ENCODE results near the gene QKI. TPM values are rescaled to one million over a fixed set of nuclear protein-coding genes. Genes with fewer than 3 reads are reported as not detected.
"Not testable (repeated sequence)": the region's sequence is repeated elsewhere in the genome, so short reads cannot be mapped to it uniquely, and the experiment has no call there.

QKI gene
- total RNA-seq, 4 donors from 2014 or later: 229 to 300 (median 263) TPM

DNA sequence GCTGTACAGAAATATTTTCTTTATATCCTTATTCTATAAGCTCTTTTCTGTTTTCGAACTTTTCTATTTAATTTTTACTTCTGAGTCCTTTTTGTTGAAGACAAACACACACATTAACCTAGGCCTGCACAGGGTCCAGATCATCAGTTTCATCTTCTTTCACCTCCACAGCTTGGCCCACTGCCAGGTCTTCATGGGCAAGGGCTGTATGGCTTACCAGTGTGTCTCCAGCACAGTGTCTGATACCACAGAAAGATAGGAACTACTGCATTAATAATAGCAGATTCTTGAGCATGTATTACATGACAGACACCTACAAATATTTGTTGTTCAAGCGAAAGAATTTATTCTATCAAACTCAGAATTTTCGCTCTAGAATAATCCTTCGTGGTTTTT, 24.4 kb downstream of the QKI start:
- DNase-seq (ENCODE audit: low spot score) (peak; percentile 56), ATAC-seq (ENCODE audit: low FRiP score) (no peak)

DNA sequence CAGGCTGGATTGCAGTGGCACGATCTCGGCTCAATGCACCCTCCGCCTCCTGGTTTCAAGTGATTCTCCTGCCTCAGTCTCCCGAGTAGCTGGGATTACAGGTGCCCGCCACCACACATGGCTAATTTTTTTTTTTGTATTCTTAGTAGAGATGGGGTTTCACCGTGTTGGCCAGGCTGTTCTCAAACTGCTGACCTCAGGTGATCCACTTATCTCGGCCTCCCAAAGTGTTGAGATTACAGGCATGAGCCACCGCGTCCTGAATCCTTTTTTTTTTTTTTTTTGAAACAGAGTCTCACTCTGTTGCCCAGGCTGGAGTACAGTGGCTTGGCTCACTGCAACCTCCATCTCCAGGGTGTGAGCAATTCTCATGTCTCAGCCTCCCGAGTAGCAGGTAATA, 24.9 kb downstream of the QKI start:
- not testable (repeated sequence) for DNase-seq (ENCODE audit: low spot score); ATAC-seq (ENCODE audit: low FRiP score)

More for the DNA sequence above, 24.4 kb downstream of the QKI start:
- TF ChIP-seq, protein P1, sequence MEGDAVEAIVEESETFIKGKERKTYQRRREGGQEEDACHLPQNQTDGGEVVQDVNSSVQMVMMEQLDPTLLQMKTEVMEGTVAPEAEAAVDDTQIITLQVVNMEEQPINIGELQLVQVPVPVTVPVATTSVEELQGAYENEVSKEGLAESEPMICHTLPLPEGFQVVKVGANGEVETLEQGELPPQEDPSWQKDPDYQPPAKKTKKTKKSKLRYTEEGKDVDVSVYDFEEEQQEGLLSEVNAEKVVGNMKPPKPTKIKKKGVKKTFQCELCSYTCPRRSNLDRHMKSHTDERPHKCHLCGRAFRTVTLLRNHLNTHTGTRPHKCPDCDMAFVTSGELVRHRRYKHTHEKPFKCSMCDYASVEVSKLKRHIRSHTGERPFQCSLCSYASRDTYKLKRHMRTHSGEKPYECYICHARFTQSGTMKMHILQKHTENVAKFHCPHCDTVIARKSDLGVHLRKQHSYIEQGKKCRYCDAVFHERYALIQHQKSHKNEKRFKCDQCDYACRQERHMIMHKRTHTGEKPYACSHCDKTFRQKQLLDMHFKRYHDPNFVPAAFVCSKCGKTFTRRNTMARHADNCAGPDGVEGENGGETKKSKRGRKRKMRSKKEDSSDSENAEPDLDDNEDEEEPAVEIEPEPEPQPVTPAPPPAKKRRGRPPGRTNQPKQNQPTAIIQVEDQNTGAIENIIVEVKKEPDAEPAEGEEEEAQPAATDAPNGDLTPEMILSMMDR (IDR thresholded peaks at IDR 0.05): no peak

DNA sequence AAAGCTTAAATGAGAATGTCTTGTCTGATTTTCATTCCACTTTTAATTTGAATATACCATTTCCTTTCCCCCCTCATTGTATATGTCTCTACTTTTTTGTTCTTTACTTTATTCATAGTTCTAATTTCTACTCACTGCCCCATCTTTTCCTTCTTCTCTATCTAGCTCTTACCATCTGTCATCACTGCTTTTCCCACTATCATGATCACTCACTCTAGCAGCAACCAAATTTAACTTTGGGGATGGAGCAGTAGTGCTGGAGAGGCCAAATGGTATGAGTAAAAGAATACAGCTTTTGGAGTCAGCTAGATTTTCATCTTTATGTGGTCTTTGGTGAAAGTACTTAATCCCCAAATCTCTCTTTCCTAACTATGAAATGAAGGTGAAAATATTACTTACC, 25.5 kb downstream of the QKI start:
- no peak for ATAC-seq (ENCODE audit: low FRiP score)
- TF ChIP-seq, protein P1 (IDR thresholded peaks at IDR 0.05): no peak
- no peak for DNase-seq (ENCODE audit: low spot score)

DNA sequence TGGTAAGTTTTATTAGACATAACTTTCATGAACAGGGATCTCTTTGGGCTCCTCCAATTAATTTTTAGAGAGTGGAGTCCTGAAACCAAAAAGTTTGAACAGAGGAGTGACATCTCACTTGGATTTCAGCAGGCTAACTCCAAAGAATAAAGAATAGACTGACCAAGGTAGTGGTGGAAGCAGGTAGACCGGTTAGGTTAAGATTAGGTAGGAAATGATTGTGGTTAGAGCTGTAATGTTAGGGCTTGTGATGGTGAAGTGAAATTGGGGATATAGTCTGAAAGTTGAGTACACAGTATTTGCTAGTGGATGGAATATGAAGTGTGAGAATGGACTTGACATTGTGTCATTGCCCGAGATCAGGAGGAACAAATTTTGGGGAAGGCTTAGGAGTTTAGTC, 27.8 kb downstream of the QKI start:
- DNase-seq (ENCODE audit: low spot score) (no peak), ATAC-seq (ENCODE audit: low FRiP score) (no peak)
- TF ChIP-seq, protein P1 (IDR thresholded peaks at IDR 0.05): no peak

DNA sequence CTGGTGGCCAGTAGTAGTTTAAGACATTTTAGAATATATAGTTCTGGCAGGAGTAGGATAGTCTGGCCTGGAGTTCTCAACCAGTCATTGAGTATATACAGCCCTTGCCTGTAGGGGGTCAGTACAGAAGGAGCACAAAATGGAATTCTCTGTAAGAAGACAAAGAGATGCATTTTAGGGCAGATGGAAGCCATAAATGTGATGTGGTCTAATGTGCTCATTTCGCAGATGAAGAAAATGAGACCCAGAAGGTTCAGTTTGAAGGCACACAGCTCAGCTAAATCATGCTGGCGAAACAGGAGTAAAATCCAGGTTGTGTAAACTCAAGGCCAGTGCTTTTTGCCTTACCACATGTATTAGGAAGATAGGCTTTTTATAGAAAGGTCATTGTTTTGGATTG, 29.6 kb downstream of the QKI start:
- no peak for ATAC-seq (ENCODE audit: low FRiP score)

DNA sequence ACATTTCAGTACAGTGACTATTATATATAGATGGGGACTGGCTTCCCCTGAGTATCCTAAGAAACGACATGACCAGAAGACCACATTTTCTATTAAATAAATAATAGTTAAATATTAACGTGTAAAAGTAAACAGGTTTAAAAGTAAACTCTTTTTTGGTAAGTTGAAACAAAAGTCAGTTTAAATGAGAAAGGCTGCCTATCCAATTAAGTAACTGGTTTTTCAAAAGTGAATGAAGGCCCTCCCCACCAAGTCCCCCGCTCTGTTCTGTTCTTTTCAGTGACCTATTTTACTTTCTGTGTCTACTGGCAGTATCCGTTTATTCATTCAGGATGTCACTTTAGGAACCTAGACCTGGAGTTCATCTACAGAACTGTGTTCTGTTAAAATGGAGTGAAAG, 32.0 kb downstream of the QKI start:
- ATAC-seq (ENCODE audit: low FRiP score) (no peak), DNase-seq (ENCODE audit: low spot score) (no peak)
- TF ChIP-seq, protein P1 (IDR thresholded peaks at IDR 0.05): no peak

More for the DNA sequence above, 29.6 kb downstream of the QKI start:
- TF ChIP-seq, protein P1 (IDR thresholded peaks at IDR 0.05): no peak
- no peak for DNase-seq (ENCODE audit: low spot score)

DNA sequence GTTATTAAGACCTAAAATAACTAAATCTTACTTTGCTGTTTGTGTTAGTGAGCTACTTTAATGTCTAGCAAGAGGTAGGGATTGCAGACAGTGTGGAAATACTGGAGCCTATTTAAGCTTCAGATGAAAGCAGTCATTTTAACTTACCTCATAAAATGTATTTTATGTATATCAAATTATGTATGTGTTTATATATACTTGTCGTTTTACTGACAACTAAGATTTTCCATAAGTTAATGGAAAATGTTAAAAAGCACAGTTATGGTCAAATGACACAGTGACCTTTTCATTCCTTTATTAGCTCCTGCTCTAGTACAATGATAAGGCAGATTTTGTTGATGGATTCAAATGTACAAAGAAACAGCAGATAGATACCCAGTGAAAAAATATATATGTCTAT, 34.6 kb downstream of the QKI start:
- no peak for DNase-seq (ENCODE audit: low spot score)
- ATAC-seq (ENCODE audit: low FRiP score): no peak
- TF ChIP-seq, protein P1 (IDR thresholded peaks at IDR 0.05): no peak

DNA sequence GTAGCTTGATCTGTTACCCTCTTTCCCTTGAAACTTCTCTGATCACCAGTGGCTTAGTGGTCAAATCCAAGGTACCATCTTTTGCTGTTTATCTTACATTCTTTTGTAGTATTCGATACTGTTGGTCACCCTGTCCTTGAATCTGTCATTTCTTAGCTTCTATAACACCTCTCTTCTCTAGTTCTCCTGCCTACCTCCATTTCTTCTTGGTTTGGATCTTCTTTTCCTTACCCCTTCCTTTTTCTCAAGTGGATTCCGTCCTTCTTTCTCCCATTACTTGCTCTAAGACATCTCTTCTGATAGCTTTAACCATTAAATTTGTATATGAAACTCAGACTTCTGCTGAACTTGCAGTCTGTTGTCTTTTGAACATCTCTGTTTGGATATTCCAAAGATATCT, 39.9 kb downstream of the QKI start:
- TF ChIP-seq, protein P1 (IDR thresholded peaks at IDR 0.05): no peak
- DNase-seq (ENCODE audit: low spot score) (no peak), ATAC-seq (ENCODE audit: low FRiP score) (no peak)
